ENCODE results near the gene ZNF333.

ZNF333 gene

GRCh38 chr19:14659874-14660489 is 29.9 kb upstream of the ZNF333 start:
- H3K9me3 ChIP-seq (ENCODE audit: control insufficient read depth, insufficient read depth, low read length): no peaks in the 10 kb centered on the region
- no peaks in the 10 kb centered on the region for H3K79me2 ChIP-seq (ENCODE audit: control insufficient read depth, low read length)
- H3K4me1 ChIP-seq (ENCODE audit: control insufficient read depth, low read length): peaks cover 14% of the 10 kb centered on the region
- H3K27me3 ChIP-seq (ENCODE audit: control insufficient read depth, low read length): no peaks in the 10 kb centered on the region
- no peak overlapping the region for H3K4me2 ChIP-seq (ENCODE audit: low read length)
- H3K9me2 ChIP-seq (replicated peaks; ENCODE audit: control insufficient read depth, low read length): no peaks in the 10 kb centered on the region
- peaks cover 3% of the 10 kb centered on the region; the same call in 1 of the 2 replicates for H3F3A ChIP-seq (ENCODE audit: control insufficient read depth, insufficient read depth)
- no peak overlapping the region for H3K27ac ChIP-seq (ENCODE audit: low read depth, low read length)
- H4K20me1 ChIP-seq (ENCODE audit: control insufficient read depth, insufficient read depth, low read depth, low read length): no peaks in the 10 kb centered on the region
- no peak overlapping the region for H3K4me3 ChIP-seq (ENCODE audit: low read length)
- no peak for TF ChIP-seq EZH2phosphoT487 (IDR thresholded peaks at IDR 0.05; ENCODE audit: borderline replicate concordance, low read length)
- TF ChIP-seq CTCF (IDR thresholded peaks at IDR 0.05; ENCODE audit: low read depth, low read length, poor library complexity, severe bottlenecking): no peak
- H3K36me3 ChIP-seq (ENCODE audit: control insufficient read depth, low read length): no peaks in the 10 kb centered on the region

- Histone ChIP-seq H3F3A (ENCODE audit: control insufficient read depth, insufficient read depth) (peaks cover 3% of the 10 kb centered on the region; the same call in 1 of the 2 replicates), H3K9me3 (ENCODE audit: control insufficient read depth, insufficient read depth, low read length) (no peaks in the 10 kb centered on the region)
- no peak for TF ChIP-seq CTCF (IDR thresholded peaks at IDR 0.05; ENCODE audit: low read depth, low read length, poor library complexity, severe bottlenecking)
- TF ChIP-seq EZH2phosphoT487 (IDR thresholded peaks at IDR 0.05; ENCODE audit: borderline replicate concordance, low read length): no peak
Measured at GRCh38 chr19:14661372-14661924, 28.4 kb upstream of the ZNF333 start.

GRCh38 chr19:14669940-14670339 is 19.9 kb upstream of the ZNF333 start:
- Histone ChIP-seq H3K9me2 (replicated peaks; ENCODE audit: control insufficient read depth, low read length) (no peaks in the 10 kb centered on the region), H3K27me3 (ENCODE audit: control insufficient read depth, low read length) (no peaks in the 10 kb centered on the region), H3K4me1 (ENCODE audit: control insufficient read depth, low read length) (peaks cover 22% of the 10 kb centered on the region), H3K36me3 (ENCODE audit: control insufficient read depth, low read length) (no peaks in the 10 kb centered on the region), H3K9me3 (ENCODE audit: control insufficient read depth, insufficient read depth, low read length) (no peaks in the 10 kb centered on the region), H3K27ac (ENCODE audit: low read depth, low read length) (no peak overlapping the region), H3F3A (ENCODE audit: control insufficient read depth, insufficient read depth) (no peaks in the 10 kb centered on the region), H4K20me1 (ENCODE audit: control insufficient read depth, insufficient read depth, low read depth, low read length) (no peaks in the 10 kb centered on the region), H3K4me3 (ENCODE audit: low read length) (no peak overlapping the region), H3K79me2 (ENCODE audit: control insufficient read depth, low read length) (no peaks in the 10 kb centered on the region), H3K4me2 (ENCODE audit: low read length) (no peak overlapping the region)
- TF ChIP-seq CTCF (IDR thresholded peaks at IDR 0.05; ENCODE audit: low read depth, low read length, poor library complexity, severe bottlenecking) (no peak), EZH2phosphoT487 (IDR thresholded peaks at IDR 0.05; ENCODE audit: borderline replicate concordance, low read length) (no peak)

More at GRCh38 chr19:14661372-14661924, 28.4 kb upstream of the ZNF333 start:
- Histone ChIP-seq H3K79me2 (ENCODE audit: control insufficient read depth, low read length) (no peaks in the 10 kb centered on the region), H3K4me3 (ENCODE audit: low read length) (no peak overlapping the region), H3K36me3 (ENCODE audit: control insufficient read depth, low read length) (no peaks in the 10 kb centered on the region), H3K4me2 (ENCODE audit: low read length) (peak overlapping the region; percentile 10; the same call in 1 of the 2 replicates), H3K27me3 (ENCODE audit: control insufficient read depth, low read length) (no peaks in the 10 kb centered on the region), H3K9me2 (replicated peaks; ENCODE audit: control insufficient read depth, low read length) (no peaks in the 10 kb centered on the region), H3K4me1 (ENCODE audit: control insufficient read depth, low read length) (peaks cover 14% of the 10 kb centered on the region), H4K20me1 (ENCODE audit: control insufficient read depth, insufficient read depth, low read depth, low read length) (no peaks in the 10 kb centered on the region), H3K27ac (ENCODE audit: low read depth, low read length) (no peak overlapping the region)
